ENCODE results near the gene GPR107. TPM values are rescaled to one million over a fixed set of nuclear protein-coding genes. Genes with fewer than 3 reads are reported as not detected.

GPR107 gene
- total RNA-seq, 2 experiments from 2014 or later = 10.4 to 24.3 TPM

DNA sequence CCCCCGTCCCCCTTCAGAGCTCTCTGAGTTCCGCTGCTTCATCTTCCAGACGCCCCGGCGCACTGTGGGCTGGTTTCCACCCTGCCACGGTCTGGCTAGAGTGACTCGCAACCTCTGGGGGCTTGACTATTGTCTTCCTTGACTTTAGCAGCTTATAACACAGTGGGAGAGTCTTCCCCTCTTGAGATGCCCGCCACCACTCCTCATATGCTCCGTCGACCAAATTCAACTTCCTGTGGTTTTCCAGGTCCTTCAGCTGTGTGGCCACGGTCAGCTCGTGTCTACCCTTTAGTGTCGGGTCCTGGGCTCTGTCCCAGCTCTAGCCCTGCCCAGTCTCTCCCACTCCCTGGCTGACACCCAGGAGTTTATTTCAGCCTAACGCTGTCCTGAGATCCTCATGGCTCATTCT, 90.3 kb downstream of the GPR107 start:
- no peak for DNase-seq (ENCODE audit: low spot score)
- ChIA-PET POLR2A (no interaction called here), CTCF (ENCODE audit: unreplicated experiment) (interaction anchor here (0.7 kb wide), 1 partner anchor 12 kb away, joined by 5 read pairs; no protein-coding TSS in a partner anchor)
- no peak for TF ChIP-seq EZH2phosphoT487 (IDR thresholded peaks at IDR 0.05; ENCODE audit: borderline replicate concordance, low read depth, low read length)
- TF ChIP-seq, protein P1, sequence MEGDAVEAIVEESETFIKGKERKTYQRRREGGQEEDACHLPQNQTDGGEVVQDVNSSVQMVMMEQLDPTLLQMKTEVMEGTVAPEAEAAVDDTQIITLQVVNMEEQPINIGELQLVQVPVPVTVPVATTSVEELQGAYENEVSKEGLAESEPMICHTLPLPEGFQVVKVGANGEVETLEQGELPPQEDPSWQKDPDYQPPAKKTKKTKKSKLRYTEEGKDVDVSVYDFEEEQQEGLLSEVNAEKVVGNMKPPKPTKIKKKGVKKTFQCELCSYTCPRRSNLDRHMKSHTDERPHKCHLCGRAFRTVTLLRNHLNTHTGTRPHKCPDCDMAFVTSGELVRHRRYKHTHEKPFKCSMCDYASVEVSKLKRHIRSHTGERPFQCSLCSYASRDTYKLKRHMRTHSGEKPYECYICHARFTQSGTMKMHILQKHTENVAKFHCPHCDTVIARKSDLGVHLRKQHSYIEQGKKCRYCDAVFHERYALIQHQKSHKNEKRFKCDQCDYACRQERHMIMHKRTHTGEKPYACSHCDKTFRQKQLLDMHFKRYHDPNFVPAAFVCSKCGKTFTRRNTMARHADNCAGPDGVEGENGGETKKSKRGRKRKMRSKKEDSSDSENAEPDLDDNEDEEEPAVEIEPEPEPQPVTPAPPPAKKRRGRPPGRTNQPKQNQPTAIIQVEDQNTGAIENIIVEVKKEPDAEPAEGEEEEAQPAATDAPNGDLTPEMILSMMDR (conservative IDR thresholded peaks at IDR 0.05; ENCODE audit: low read length) = no peak
- Histone ChIP-seq H3K4me2 (ENCODE audit: low read length) (no peak overlapping the region), H3K9me2 (ENCODE audit: insufficient read depth, low read length) (no peaks in the 10 kb centered on the region), H3K79me2 (ENCODE audit: insufficient read depth, low read depth, low read length) (no peaks in the 10 kb centered on the region), H3K36me3 (ENCODE audit: insufficient read depth, low read length) (no peaks in the 10 kb centered on the region), H3K9me3 (ENCODE audit: low read length) (no peaks in the 10 kb centered on the region), H3K27ac (ENCODE audit: low read depth, low read length, poor library complexity, severe bottlenecking) (no peak overlapping the region), H3K4me3 (ENCODE audit: low read depth, low read length, poor library complexity, severe bottlenecking) (no peak overlapping the region), H3K4me1 (ENCODE audit: insufficient read depth, low read length, poor library complexity, severe bottlenecking) (no peaks in the 10 kb centered on the region), H2AFZ (ENCODE audit: low read length) (no peak overlapping the region), H4K20me1 (ENCODE audit: insufficient read depth, low read length) (no peaks in the 10 kb centered on the region)
- BruUV-seq (replicated peaks) = no TSS peak
- intact Hi-C loops (cut with micrococcal nuclease; ENCODE audit: unreplicated experiment) = no loop called here

GRCh38 chr9:130144703-130145102, 91.0 kb downstream of the GPR107 start:
- Histone ChIP-seq H3K4me1 (ENCODE audit: insufficient read depth, low read length, poor library complexity, severe bottlenecking) (no peaks in the 10 kb centered on the region), H3K27ac (ENCODE audit: low read depth, low read length, poor library complexity, severe bottlenecking) (no peak overlapping the region), H3K36me3 (ENCODE audit: insufficient read depth, low read length) (no peaks in the 10 kb centered on the region), H3K4me3 (ENCODE audit: low read depth, low read length, poor library complexity, severe bottlenecking) (no peak overlapping the region), H4K20me1 (ENCODE audit: insufficient read depth, low read length) (no peaks in the 10 kb centered on the region), H3K9me2 (ENCODE audit: insufficient read depth, low read length) (no peaks in the 10 kb centered on the region), H3K4me2 (ENCODE audit: low read length) (no peak overlapping the region), H3K79me2 (ENCODE audit: insufficient read depth, low read depth, low read length) (no peaks in the 10 kb centered on the region), H3K9me3 (ENCODE audit: low read length) (no peaks in the 10 kb centered on the region), H2AFZ (ENCODE audit: low read length) (no peak overlapping the region)
- no peak for DNase-seq (ENCODE audit: low spot score)
- ChIA-PET POLR2A (interaction anchor here (0.6 kb wide), 2 partner anchors 10 to 740 kb away, joined by 5 to 6 read pairs; no protein-coding TSS in a partner anchor), CTCF (ENCODE audit: unreplicated experiment) (interaction anchor here (0.7 kb wide), 1 partner anchor 11 kb away, joined by 5 read pairs; no protein-coding TSS in a partner anchor)
- BruUV-seq (replicated peaks) = no TSS peak
- intact Hi-C loops (cut with micrococcal nuclease; ENCODE audit: unreplicated experiment) = no loop called here
- TF ChIP-seq, protein P1 (conservative IDR thresholded peaks at IDR 0.05; ENCODE audit: low read length) = no peak
- TF ChIP-seq EZH2phosphoT487 (IDR thresholded peaks at IDR 0.05; ENCODE audit: borderline replicate concordance, low read depth, low read length) = no peak

DNA sequence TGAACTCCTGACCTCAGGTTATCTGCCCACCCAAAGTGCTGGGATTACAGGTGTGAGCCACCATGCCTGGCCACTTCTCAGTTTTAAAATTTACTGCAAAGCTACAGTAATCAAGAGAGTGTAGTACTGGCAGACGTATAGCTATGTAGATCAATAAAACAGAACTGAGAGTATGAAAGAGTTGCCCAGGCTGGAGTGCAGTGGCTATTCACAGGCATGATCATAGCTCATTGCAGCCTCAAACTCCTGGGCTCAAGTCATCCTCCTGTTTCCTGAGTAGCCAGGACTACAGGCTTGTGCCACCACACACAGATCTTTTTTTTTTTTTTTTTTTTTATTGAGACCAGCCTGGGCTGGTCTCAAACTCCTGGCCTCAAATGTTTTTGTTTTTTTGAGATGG, 92.0 kb downstream of the GPR107 start:
- ChIA-PET POLR2A (interaction anchor here (0.5 to 0.7 kb wide), 3 partner anchors 88 to 731 kb away, joined by 3 to 9 read pairs (median 9); no protein-coding TSS in a partner anchor), CTCF (ENCODE audit: unreplicated experiment) (no interaction called here)
- Histone ChIP-seq H2AFZ (ENCODE audit: low read length) (no peak overlapping the region), H3K4me2 (ENCODE audit: low read length) (no peak overlapping the region), H3K36me3 (ENCODE audit: insufficient read depth, low read length) (no peaks in the 10 kb centered on the region), H4K20me1 (ENCODE audit: insufficient read depth, low read length) (no peaks in the 10 kb centered on the region), H3K79me2 (ENCODE audit: insufficient read depth, low read depth, low read length) (no peaks in the 10 kb centered on the region), H3K9me3 (ENCODE audit: low read length) (no peaks in the 10 kb centered on the region), H3K4me3 (ENCODE audit: low read depth, low read length, poor library complexity, severe bottlenecking) (no peak overlapping the region), H3K4me1 (ENCODE audit: insufficient read depth, low read length, poor library complexity, severe bottlenecking) (no peaks in the 10 kb centered on the region), H3K9me2 (ENCODE audit: insufficient read depth, low read length) (no peaks in the 10 kb centered on the region), H3K27ac (ENCODE audit: low read depth, low read length, poor library complexity, severe bottlenecking) (no peak overlapping the region)
- intact Hi-C loops (cut with micrococcal nuclease; ENCODE audit: unreplicated experiment) = no loop called here
- no peak for DNase-seq (ENCODE audit: low spot score)
- BruUV-seq (replicated peaks) = no TSS peak
- TF ChIP-seq, protein P1 (conservative IDR thresholded peaks at IDR 0.05; ENCODE audit: low read length) = no peak
- TF ChIP-seq EZH2phosphoT487 (IDR thresholded peaks at IDR 0.05; ENCODE audit: borderline replicate concordance, low read depth, low read length) = no peak
